DND-41 (cell line): ENCODE measurements around the gene MYCBP2.

Source experiments
- ATAC-seq: fragments of 200-7000 bp; cut with Tn5 transposase; 3 replicates; pipeline ENCODE4 v1.9.1; 2021; ENCODE audit warnings: low read depth; ENCODE audit not compliant: insufficient read depth
- DNase-seq: peaks from one replicate; pipeline ENCODE4 v3.0.0-alpha.2; 2020
- H2AFZ ChIP-seq: 2 replicates; pipeline ENCODE4 v1.6.0; 2012; ENCODE audit warnings: low read depth, low read length
- H3K27ac ChIP-seq: 2 replicates; pipeline ENCODE4 v1.5.1; 2012; ENCODE audit warnings: low read length, inconsistent platforms
- H3K27me3 ChIP-seq: fragments of 200-600 bp; sonication (generic); 2 replicates; pipeline ENCODE4 v1.6.0; 2012; ENCODE audit warnings: low read length, mild to moderate bottlenecking, inconsistent platforms; ENCODE audit not compliant: insufficient read depth, poor library complexity
- H3K36me3 ChIP-seq: 2 replicates; pipeline ENCODE4 v1.5.1; 2012; ENCODE audit warnings: low read length, inconsistent platforms; ENCODE audit not compliant: insufficient read depth
- H3K4me1 ChIP-seq: 2 replicates; pipeline ENCODE4 v1.5.1; 2012; ENCODE audit warnings: mild to moderate bottlenecking, low read length; ENCODE audit not compliant: insufficient read depth
- H3K4me2 ChIP-seq: 2 replicates; pipeline ENCODE4 v1.6.0; 2012; ENCODE audit warnings: mild to moderate bottlenecking, moderate library complexity, low read length, inconsistent platforms; ENCODE audit not compliant: insufficient read depth
- H3K4me3 ChIP-seq, 2 experiments: fragments of 200-600 bp in 1 of 2; shearing (Covaris generic) in 1 of 2; 2 replicates each; pipeline ENCODE4 v1.5.1; 2012 to 2016; ENCODE audit warnings: inconsistent platforms in 2 of 2, low read length in 2 of 2, mild to moderate bottlenecking in 2 of 2, low read depth in 1 of 2, moderate library complexity in 1 of 2
- H3K79me2 ChIP-seq: 2 replicates; pipeline ENCODE4 v1.6.0; 2012; ENCODE audit warnings: low read length, inconsistent platforms; ENCODE audit not compliant: insufficient read depth
- H3K9ac ChIP-seq: 2 replicates; pipeline ENCODE4 v1.6.0; 2012; ENCODE audit warnings: low read depth, mild to moderate bottlenecking, inconsistent platforms, low read length, moderate library complexity
- H3K9me3 ChIP-seq: 2 replicates; pipeline ENCODE4 v1.5.1; 2012; ENCODE audit warnings: low read length, moderate library complexity, mild to moderate bottlenecking, inconsistent platforms; ENCODE audit not compliant: insufficient read depth, severe bottlenecking
- H4K20me1 ChIP-seq: 2 replicates; pipeline ENCODE4 v1.6.0; 2012; ENCODE audit warnings: low read length; ENCODE audit not compliant: insufficient read depth
- CTCF ChIP-seq: IDR thresholded peaks from 2 replicates; pipeline ENCODE4 v1.5.1; 2012; ENCODE audit warnings: borderline replicate concordance, low read length, moderate library complexity, mild to moderate bottlenecking; ENCODE audit not compliant: poor library complexity, severe bottlenecking; ENCODE audit errors: extremely low read depth
- EZH2 ChIP-seq: IDR thresholded peaks from 3 replicates; pipeline ENCODE4 v1.6.1; 2012; ENCODE audit warnings: borderline replicate concordance, low read depth, mild to moderate bottlenecking, moderate library complexity, low read length, inconsistent platforms; ENCODE audit not compliant: severe bottlenecking

MYCBP2 gene

DNA sequence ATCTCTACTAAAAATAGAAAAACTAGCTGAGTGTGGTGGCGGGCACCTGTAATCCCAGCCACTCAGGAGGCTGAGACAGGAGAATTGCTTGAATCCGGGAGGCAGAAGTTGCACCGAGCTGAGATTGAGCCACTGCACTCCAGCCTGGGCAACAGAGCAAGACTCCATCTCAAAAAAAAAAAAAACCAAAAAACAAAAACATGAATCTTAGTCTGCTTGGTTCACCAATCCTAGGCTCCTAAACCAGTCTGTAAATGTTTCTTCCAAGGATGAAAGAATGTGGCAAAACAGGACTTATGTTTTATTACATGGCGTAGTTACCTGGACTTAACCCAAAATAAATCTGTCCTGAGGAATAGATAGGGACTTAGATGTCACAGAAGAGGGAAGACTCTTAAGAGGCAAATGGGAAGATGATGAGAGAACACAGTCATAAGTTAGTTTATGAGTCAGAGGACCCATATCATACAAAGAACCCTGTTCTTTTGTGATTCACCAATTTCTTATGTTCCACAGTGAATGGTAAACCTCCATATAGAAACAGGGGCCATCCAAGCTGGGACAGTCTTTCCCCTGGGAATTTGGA lies 293.1 kb downstream of the MYCBP2 start:
- Histone ChIP-seq H3K27ac (no peak overlapping the region), H3K9ac (no peak overlapping the region)
- TF ChIP-seq CTCF (no peak), EZH2 (no peak)

GRCh38 chr13:77031656-77032243 lies 295.1 kb downstream of the MYCBP2 start:
- Histone ChIP-seq H3K9me3 (no peaks in the 10 kb centered on the region), H3K36me3 (no peaks in the 10 kb centered on the region), H2AFZ (no peak overlapping the region), H3K9ac (no peak overlapping the region), H3K4me1 (peaks cover 11% of the 10 kb centered on the region), H3K79me2 (peaks cover 2% of the 10 kb centered on the region), H3K4me3 (no peak overlapping the region), H3K27me3 (no peaks in the 10 kb centered on the region), H4K20me1 (no peaks in the 10 kb centered on the region), H3K27ac (no peak overlapping the region), H3K4me2 (no peak overlapping the region)
- ATAC-seq = no peak
- no peak for DNase-seq
- no peak for TF ChIP-seq EZH2
- no peak for TF ChIP-seq CTCF

More for the DNA sequence above, 293.1 kb downstream of the MYCBP2 start:
- no peaks in the 10 kb centered on the region for H3K9me3 ChIP-seq
- H3K4me3 ChIP-seq = no peak overlapping the region
- H3K4me2 ChIP-seq = no peak overlapping the region
- no peak overlapping the region for H2AFZ ChIP-seq
- ATAC-seq (no peak), DNase-seq (no peak)
- no peaks in the 10 kb centered on the region for H3K27me3 ChIP-seq
- H3K4me1 ChIP-seq = no peaks in the 10 kb centered on the region
- no peaks in the 10 kb centered on the region for H4K20me1 ChIP-seq
- H3K79me2 ChIP-seq = no peaks in the 10 kb centered on the region
- H3K36me3 ChIP-seq = no peaks in the 10 kb centered on the region

GRCh38 chr13:77029436-77029835 lies 297.5 kb downstream of the MYCBP2 start:
- no peak overlapping the region for H3K27ac ChIP-seq
- TF ChIP-seq CTCF (no peak), EZH2 (no peak)
- H2AFZ ChIP-seq = no peak overlapping the region
- peaks cover 24% of the 10 kb centered on the region for H3K79me2 ChIP-seq
- H3K36me3 ChIP-seq = peaks cover 3% of the 10 kb centered on the region; the same call in 1 of the 2 replicates
- no peaks in the 10 kb centered on the region for H3K9me3 ChIP-seq
- H4K20me1 ChIP-seq = peaks cover 20% of the 10 kb centered on the region
- peaks cover 30% of the 10 kb centered on the region for H3K4me1 ChIP-seq
- H3K4me2 ChIP-seq = no peak overlapping the region
- DNase-seq (no peak), ATAC-seq (no peak)
- no peak overlapping the region for H3K9ac ChIP-seq
- H3K27me3 ChIP-seq = no peaks in the 10 kb centered on the region
- H3K4me3 ChIP-seq = no peak overlapping the region
